H1 (cell line): ENCODE measurements around the gene HINT2. TPM values are rescaled to one million over a fixed set of nuclear protein-coding genes. Genes with fewer than 3 reads are reported as not detected.

Experiments used
- CREB1 ChIP-seq: IDR thresholded peaks from 2 replicates; pipeline ENCODE4 v1.6.1; 2012; ENCODE audit warnings: inconsistent platforms
- TBP ChIP-seq: IDR thresholded peaks from 2 replicates; pipeline ENCODE4 v1.6.1; 2011; ENCODE audit warnings: low read depth, low read length, improper control_type of control experiment
- polyA plus RNA-seq, 7 experiments: library from polyadenylated mRNA; depleted of rRNA in 3 of 7; stranded (reverse) in 5 of 7; unstranded in 2 of 7; fragments of >200 nt in 5 of 7; fragments of 200-250 nt in 2 of 7; gene quantifications; 1 replicate in 5 of 7; 2 replicates in 1 of 7; 4 replicates in 1 of 7; pipeline versions ENCODE4 v1.2.1 to v1.2.3, GENCODE V29; 2011 to 2013; ENCODE audit warnings: missing spikeins in 2 of 7, mixed read lengths in 2 of 7
- total RNA-seq: library from RNA; stranded (reverse); fragmentation: NEBNext Ultra II Directional; extraction: Animal tissue kit (Norgen Biotek cat#: 25700); gene quantifications from 2 replicates; pipeline ENCODE4 v1.2.1, GENCODE V29; 2021

Gene HINT2
- total and polyA plus RNA-seq, 2 of the 8 experiments (the other 6 are each of a cell fraction or from before 2014, with no cell fraction given) = 32.1 to 51.2 TPM

DNA sequence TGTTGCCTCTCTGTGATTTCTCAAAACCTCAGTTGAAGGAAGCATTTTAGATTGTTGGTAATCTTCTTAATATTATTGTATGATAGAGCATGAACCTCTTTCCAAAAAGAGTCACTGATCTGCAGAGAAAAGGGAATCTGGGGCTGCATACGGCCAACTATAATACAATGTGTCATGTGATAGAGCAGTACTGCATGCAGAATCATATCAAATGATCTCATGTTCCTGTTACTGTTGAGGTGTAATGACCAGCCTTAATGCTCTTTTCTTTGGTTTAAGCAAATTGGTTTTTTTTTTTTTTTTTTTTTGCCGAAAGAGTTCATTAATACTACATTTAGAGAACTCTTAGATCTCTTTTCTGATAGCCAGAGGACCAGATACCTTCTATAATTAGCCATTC is 47.8 kb downstream of the HINT2 start (continued):
- TF ChIP-seq TBP (no peak), CREB1 (no peak)
